Raji (cell line): ENCODE measurements around the gene ARID1B.

Experiments
- POLR2A ChIP-seq: IDR thresholded peaks from 2 replicates; pipeline ENCODE4 v1.6.1; 2011; ENCODE audit warnings: low read depth, low read length, control low read depth; ENCODE audit not compliant: insufficient read depth

ARID1B gene

GRCh38 chr6:157106487-157106886 lies 329.3 kb downstream of the ARID1B start:
- no peak for TF ChIP-seq POLR2A

- no peak for TF ChIP-seq POLR2A
Measured at GRCh38 chr6:157107571-157107914, 330.4 kb downstream of the ARID1B start.

GRCh38 chr6:157107915-157108651 lies 330.9 kb downstream of the ARID1B start:
- TF ChIP-seq POLR2A, result no peak

- no peak for TF ChIP-seq POLR2A
Measured at GRCh38 chr6:157108923-157109322, 331.7 kb downstream of the ARID1B start.

- no peak for TF ChIP-seq POLR2A
Measured at GRCh38 chr6:157110607-157111006, 333.4 kb downstream of the ARID1B start.

GRCh38 chr6:157113389-157113788 lies 336.2 kb downstream of the ARID1B start:
- TF ChIP-seq POLR2A, result no peak

- TF ChIP-seq POLR2A, result no peak
Measured at GRCh38 chr6:157116426-157116825, 339.2 kb downstream of the ARID1B start.

GRCh38 chr6:157117431-157118095 lies 340.4 kb downstream of the ARID1B start:
- TF ChIP-seq POLR2A, result no peak

GRCh38 chr6:157119502-157120027 lies 342.4 kb downstream of the ARID1B start:
- no peak for TF ChIP-seq POLR2A

- TF ChIP-seq POLR2A, result no peak
Measured at GRCh38 chr6:157120534-157121232, 343.5 kb downstream of the ARID1B start.

GRCh38 chr6:157121897-157122296 lies 344.7 kb downstream of the ARID1B start:
- TF ChIP-seq POLR2A, result no peak

- no peak for TF ChIP-seq POLR2A
Measured at GRCh38 chr6:157123234-157123633, 346.1 kb downstream of the ARID1B start.

GRCh38 chr6:157124485-157125254 lies 347.5 kb downstream of the ARID1B start:
- no peak for TF ChIP-seq POLR2A

GRCh38 chr6:157125531-157125930 lies 348.4 kb downstream of the ARID1B start:
- no peak for TF ChIP-seq POLR2A
